Tibial artery (tissue), 4 donors: Measurements from ENCODE around the gene ST3GAL6.
A peak's percentile ranks its signal among the peaks of the same experiment; 100 is the strongest.

Source experiments
- DNase-seq, 2 donors: peaks; one replicate each; pipeline ENCODE4 v3.0.0-alpha.2; 2019
- H3K27ac ChIP-seq, 2 donors: fragments of 200-600 bp; sonication (generic) in 1 of 2; 1 replicate in 1 of 2; 2 replicates in 1 of 2; pipeline ENCODE4 v1.5.1; 2018 to 2019; ENCODE audit warnings: mild to moderate bottlenecking in 1 of 2
- H3K27me3 ChIP-seq, 2 donors: fragments of 200-600 bp; sonication (generic) in 1 of 2; one replicate each; pipeline versions ENCODE4 v1.5.1 to v1.6.0; 2016 to 2019
- H3K36me3 ChIP-seq, 3 donors: fragments of 200-600 bp; sonication (generic) in 2 of 3; one replicate each; pipeline ENCODE4 v1.5.1; 2016 to 2019; ENCODE audit warnings: mild to moderate bottlenecking in 2 of 3
- H3K4me1 ChIP-seq, 4 donors: fragments of 200-600 bp; sonication (generic) in 2 of 4; 1 replicate in 3 of 4; 2 replicates in 1 of 4; pipeline ENCODE4 v1.5.1; 2016 to 2019
- H3K4me3 ChIP-seq, 2 donors: fragments of 200-600 bp; sonication (generic) in 1 of 2; 1 replicate in 1 of 2; 2 replicates in 1 of 2; pipeline ENCODE4 v1.5.1; 2018 to 2019; ENCODE audit warnings: mild to moderate bottlenecking in 2 of 2
- H3K9me3 ChIP-seq, 3 donors: fragments of 200-600 bp; sonication (generic) in 1 of 3; one replicate each; pipeline ENCODE4 v1.5.1; 2016 to 2019
- intact Hi-C: fragments of 100-400 bp; cut with DNase I; formaldehyde crosslinking; loops from one replicate; pipeline ENCODE4 v1.15.0; 2023; ENCODE audit warnings: low total_unique reads
- TF ChIP-seq, protein P1 (sequence below), 2 experiments: fragments of 200-600 bp in 1 of 2; fragments of 450-650 bp in 1 of 2; IDR thresholded peaks; one replicate each; pipeline ENCODE4 v1.5.1; 2017 to 2019; ENCODE audit warnings: antibody characterized with exemption in 2 of 2, mild to moderate bottlenecking in 1 of 2, moderate library complexity in 1 of 2

The ST3GAL6 gene

DNA sequence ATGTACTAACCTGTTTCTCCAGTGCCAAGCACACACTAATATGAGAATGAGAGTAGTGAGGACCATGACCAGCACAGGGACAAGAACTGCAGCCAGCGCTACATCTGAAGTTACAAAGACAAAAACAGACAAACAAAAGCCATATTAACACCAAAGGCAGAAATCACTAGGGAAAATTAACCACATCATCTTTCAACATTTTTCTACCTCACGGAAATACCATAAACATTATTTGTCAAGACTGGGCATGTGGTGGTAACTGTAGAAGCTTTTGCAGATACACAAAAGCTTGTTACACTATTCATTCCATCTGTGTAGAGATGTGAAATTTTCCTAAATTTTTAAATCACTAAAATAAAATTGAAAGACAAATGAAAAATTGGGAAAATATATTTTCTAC, 44.9 kb downstream of the ST3GAL6 start:
- peaks cover 24 to 34% (median 30%) of the 10 kb centered on the region in 3 donors for H3K36me3 ChIP-seq
- H3K27ac ChIP-seq = no peak overlapping the region
- peaks cover 0 to 8% (median 0%) of the 10 kb centered on the region in 4 donors for H3K4me1 ChIP-seq
- no peaks in the 10 kb centered on the region for H3K27me3 ChIP-seq
- H3K4me3 ChIP-seq = no peak overlapping the region
- no peaks in the 10 kb centered on the region for H3K9me3 ChIP-seq
- intact Hi-C loops = loop anchor here (2.0 kb wide), 1 partner anchor 75 kb away; no protein-coding TSS in a partner anchor
- DNase-seq = no peak
- TF ChIP-seq, protein P1, sequence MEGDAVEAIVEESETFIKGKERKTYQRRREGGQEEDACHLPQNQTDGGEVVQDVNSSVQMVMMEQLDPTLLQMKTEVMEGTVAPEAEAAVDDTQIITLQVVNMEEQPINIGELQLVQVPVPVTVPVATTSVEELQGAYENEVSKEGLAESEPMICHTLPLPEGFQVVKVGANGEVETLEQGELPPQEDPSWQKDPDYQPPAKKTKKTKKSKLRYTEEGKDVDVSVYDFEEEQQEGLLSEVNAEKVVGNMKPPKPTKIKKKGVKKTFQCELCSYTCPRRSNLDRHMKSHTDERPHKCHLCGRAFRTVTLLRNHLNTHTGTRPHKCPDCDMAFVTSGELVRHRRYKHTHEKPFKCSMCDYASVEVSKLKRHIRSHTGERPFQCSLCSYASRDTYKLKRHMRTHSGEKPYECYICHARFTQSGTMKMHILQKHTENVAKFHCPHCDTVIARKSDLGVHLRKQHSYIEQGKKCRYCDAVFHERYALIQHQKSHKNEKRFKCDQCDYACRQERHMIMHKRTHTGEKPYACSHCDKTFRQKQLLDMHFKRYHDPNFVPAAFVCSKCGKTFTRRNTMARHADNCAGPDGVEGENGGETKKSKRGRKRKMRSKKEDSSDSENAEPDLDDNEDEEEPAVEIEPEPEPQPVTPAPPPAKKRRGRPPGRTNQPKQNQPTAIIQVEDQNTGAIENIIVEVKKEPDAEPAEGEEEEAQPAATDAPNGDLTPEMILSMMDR (IDR thresholded peaks at IDR 0.05) = no peak

DNA sequence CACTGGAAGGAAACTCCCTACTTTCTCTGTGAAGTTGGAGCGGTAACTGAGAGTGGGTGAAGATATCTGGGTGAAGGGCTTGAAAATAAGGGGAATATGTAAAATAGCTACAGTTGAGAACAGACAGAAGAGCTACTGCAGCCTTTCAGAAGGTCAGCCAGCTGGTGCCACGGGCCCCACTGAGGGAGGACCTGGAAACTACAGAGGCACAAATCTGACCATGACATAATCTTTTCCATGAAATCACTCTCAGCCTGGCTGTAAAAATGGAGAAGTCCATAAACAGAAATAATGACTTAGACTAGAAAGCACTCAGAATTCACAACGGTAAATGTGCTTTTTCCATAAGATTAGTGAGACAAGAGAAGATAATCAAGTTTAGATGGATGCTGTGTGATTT, 46.4 kb downstream of the ST3GAL6 start:
- Histone ChIP-seq H3K27me3 (no peaks in the 10 kb centered on the region), H3K36me3 (peaks cover 30 to 38% (median 32%) of the 10 kb centered on the region in 3 donors), H3K4me3 (no peak overlapping the region), H3K27ac (no peak overlapping the region), H3K4me1 (peaks cover 0 to 8% (median 0%) of the 10 kb centered on the region in 4 donors), H3K9me3 (no peaks in the 10 kb centered on the region)
- intact Hi-C loops = loop anchor here (2.0 kb wide), 1 partner anchor 77 kb away; no protein-coding TSS in a partner anchor
- no peak for DNase-seq
- TF ChIP-seq, protein P1 (IDR thresholded peaks at IDR 0.05) = no peak

DNA sequence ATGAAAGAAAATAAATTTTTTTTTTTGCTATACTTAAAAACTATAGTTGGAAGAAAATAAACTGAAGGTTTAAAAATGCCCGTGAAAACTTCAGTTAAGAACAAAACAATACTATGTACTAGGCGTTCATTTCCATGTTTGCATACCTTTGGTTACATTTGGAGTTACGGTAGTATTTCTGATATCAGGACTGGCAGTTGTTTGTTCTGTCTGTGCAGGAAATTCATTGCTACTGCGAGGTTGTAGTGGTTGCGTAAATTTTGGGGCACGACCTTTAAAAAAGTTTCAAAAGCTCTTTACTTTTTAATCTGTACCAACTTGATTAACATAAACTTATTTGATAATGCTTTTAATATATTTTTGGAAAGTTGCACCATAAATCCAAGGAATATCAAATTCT, 47.9 kb downstream of the ST3GAL6 start:
- Histone ChIP-seq H3K4me3 (no peak overlapping the region), H3K36me3 (peaks cover 21 to 33% (median 23%) of the 10 kb centered on the region in 3 donors), H3K27me3 (no peaks in the 10 kb centered on the region), H3K4me1 (peaks cover 0 to 8% (median 0%) of the 10 kb centered on the region in 4 donors), H3K27ac (no peak overlapping the region), H3K9me3 (no peaks in the 10 kb centered on the region)
- TF ChIP-seq, protein P1 (IDR thresholded peaks at IDR 0.05) = no peak
- DNase-seq = no peak
- intact Hi-C loops = loop anchor here (2.0 kb wide), 1 partner anchor 214 kb away; no protein-coding TSS in a partner anchor

DNA sequence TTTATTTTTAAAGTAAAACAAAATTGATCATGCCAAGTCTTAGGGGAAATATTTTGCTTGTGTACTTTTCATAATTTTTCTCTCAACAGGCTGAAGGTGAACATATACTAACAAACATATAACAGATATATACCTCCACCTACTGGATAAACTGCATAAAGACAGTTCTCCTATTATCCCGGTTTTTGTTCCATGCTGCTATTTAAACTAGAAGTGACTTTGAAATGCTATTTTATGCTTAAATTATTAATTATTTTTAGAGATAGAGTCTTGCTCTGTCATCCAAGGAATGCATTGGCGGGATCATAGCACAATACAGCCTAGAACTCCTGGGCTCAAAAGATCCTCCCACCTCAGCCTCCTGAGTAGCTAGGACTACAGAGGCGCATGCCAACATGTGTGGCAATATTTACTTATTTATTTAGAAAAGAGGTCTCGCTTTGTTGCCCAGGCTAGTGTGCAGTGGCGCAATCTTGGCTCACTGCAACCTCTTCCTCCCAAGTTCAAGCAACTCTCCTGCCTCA, 49.8 kb downstream of the ST3GAL6 start:
- no peak overlapping the region for H3K27ac ChIP-seq
- no peak overlapping the region for H3K4me3 ChIP-seq
- no peaks in the 10 kb centered on the region for H3K27me3 ChIP-seq
- intact Hi-C loops = loop anchor here (2.0 kb wide), 1 partner anchor 210 kb away; no protein-coding TSS in a partner anchor
- TF ChIP-seq, protein P1 (IDR thresholded peaks at IDR 0.05) = peak; percentile 64 to 74
- H3K4me1 ChIP-seq = peaks cover 0 to 8% (median 0%) of the 10 kb centered on the region in 4 donors
- no peaks in the 10 kb centered on the region for H3K9me3 ChIP-seq
- no peak for DNase-seq
- peaks cover 7 to 14% (median 9%) of the 10 kb centered on the region in 3 donors for H3K36me3 ChIP-seq

DNA sequence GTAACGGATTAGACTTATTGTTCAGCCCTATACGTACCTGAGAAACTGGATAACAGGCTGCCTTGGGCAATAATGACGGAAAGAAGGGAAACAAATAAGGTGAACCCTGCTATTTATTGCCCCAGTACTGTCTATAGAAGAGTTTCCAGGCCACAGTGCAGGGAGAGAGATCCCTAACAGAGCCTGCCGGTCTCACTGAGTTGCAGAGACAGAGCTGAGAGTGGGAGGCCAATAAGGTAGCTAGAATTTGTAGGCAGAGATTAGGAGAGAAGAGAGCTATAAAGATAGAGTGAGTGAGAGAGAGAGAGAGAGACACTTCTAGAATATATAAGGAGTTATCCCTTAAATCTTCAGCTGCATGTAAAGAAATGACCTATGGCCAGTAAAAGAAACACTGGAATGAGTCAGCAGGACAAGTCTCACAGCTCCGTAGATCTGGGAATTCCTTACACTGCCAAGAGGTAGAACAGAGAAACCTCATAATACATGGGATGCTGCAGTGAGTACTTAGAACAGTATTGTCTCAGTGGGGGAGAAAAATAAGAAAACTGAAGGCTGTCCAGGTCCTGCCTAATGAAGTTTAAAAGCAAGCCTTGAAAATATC, 51.8 kb downstream of the ST3GAL6 start:
- Histone ChIP-seq H3K4me3 (no peak overlapping the region), H3K4me1 (no peaks in the 10 kb centered on the region), H3K27ac (no peak overlapping the region), H3K36me3 (peaks cover 7 to 18% (median 7%) of the 10 kb centered on the region in 3 donors), H3K27me3 (no peaks in the 10 kb centered on the region), H3K9me3 (no peaks in the 10 kb centered on the region)
- no peak for DNase-seq
- TF ChIP-seq, protein P1 (IDR thresholded peaks at IDR 0.05) = no peak
- intact Hi-C loops = no loop called here
